ENCODE measurements around the gene PABPC4L. TPM values are rescaled to one million over a fixed set of nuclear protein-coding genes. Genes with fewer than 3 reads are reported as not detected.

Gene PABPC4L
- total RNA-seq, 1 donor from 2014 or later = 0.66 TPM

- H3K4me1 Mint-ChIP-seq (ENCODE audit: low read depth, unreplicated experiment) = no peaks in the 10 kb centered on the region
- no peaks in the 10 kb centered on the region for H4K20me1 ChIP-seq (ENCODE audit: insufficient read depth, low read length)
- H3K4me1 ChIP-seq (ENCODE audit: insufficient read depth, low read length) = peaks cover 7% of the 10 kb centered on the region
- H3K27me3 ChIP-seq (ENCODE audit: insufficient read depth, low read length) = no peaks in the 10 kb centered on the region
- no peaks in the 10 kb centered on the region for H3K27me3 Mint-ChIP-seq (ENCODE audit: low read depth, unreplicated experiment)
- peak overlapping the region; percentile 81 for H3K4me2 ChIP-seq (ENCODE audit: low read length)
- no peaks in the 10 kb centered on the region for H3K9me3 ChIP-seq (ENCODE audit: insufficient read depth, low read depth, low read length)
- DNase-seq (ENCODE audit: low read depth) (no peak), FAIRE-seq (no peak)
- TF ChIP-seq CTCF (IDR thresholded peaks at IDR 0.05; ENCODE audit: insufficient read depth, low read depth, low read length) (no peak), EZH2 (IDR thresholded peaks at IDR 0.05; ENCODE audit: insufficient read depth, low read length) (no peak)
- peak overlapping the region; percentile 67 for H3K4me3 Mint-ChIP-seq (ENCODE audit: unreplicated experiment)
- no peak overlapping the region for H3K27ac Mint-ChIP-seq (ENCODE audit: unreplicated experiment)
- no peaks in the 10 kb centered on the region for H3K9me3 Mint-ChIP-seq (ENCODE audit: unreplicated experiment)
- H2AFZ ChIP-seq (ENCODE audit: low read depth, low read length) = peak overlapping the region; percentile 86
- peak overlapping the region; percentile 84 for H3K9ac ChIP-seq (ENCODE audit: low read length)
- peak overlapping the region; percentile 51 for H3K27ac ChIP-seq (ENCODE audit: low read depth, low read length)
- H3K36me3 ChIP-seq (ENCODE audit: insufficient read depth, low read length) = no peaks in the 10 kb centered on the region
- no peaks in the 10 kb centered on the region for H3K36me3 Mint-ChIP-seq (ENCODE audit: low read depth, unreplicated experiment)
- no peaks in the 10 kb centered on the region for H3K79me2 ChIP-seq (ENCODE audit: insufficient read depth, low read length)
- H3K4me3 ChIP-seq (ENCODE audit: insufficient read depth, low read depth, low read length) = peak overlapping the region; percentile 66
These were observed 776 bp downstream of the PABPC4L start for GRCh38 chr4:134200811-134201215.

DNA sequence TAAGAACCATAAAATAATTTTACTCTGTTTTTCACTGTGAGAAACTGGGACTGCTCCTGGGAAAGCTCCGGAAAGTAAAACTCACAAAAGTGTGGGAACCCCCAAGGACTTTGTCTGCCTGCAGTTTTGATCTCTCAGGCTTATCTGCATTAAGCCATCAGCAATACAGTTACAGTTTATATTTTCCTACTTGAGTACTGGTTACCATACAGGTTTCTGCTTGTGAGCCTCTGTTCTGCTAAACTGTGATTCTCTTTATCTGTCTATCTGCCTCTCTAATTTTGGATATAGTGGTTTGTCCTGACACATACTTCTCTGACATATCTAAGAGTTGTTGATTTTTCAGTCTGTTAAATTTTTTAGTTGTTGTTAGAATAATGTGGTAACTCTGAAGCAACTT is 11.6 kb downstream of the PABPC4L start:
- Mint-ChIP-seq H3K36me3 (ENCODE audit: low read depth, unreplicated experiment) (no peaks in the 10 kb centered on the region), H3K4me1 (ENCODE audit: low read depth, unreplicated experiment) (no peaks in the 10 kb centered on the region), H3K27me3 (ENCODE audit: low read depth, unreplicated experiment) (no peaks in the 10 kb centered on the region), H3K9me3 (ENCODE audit: unreplicated experiment) (peaks cover 6% of the 10 kb centered on the region), H3K4me3 (ENCODE audit: unreplicated experiment) (no peak overlapping the region), H3K27ac (ENCODE audit: unreplicated experiment) (no peak overlapping the region)
- Histone ChIP-seq H3K4me3 (ENCODE audit: insufficient read depth, low read depth, low read length) (no peak overlapping the region), H3K4me1 (ENCODE audit: insufficient read depth, low read length) (no peaks in the 10 kb centered on the region), H3K27ac (ENCODE audit: low read depth, low read length) (no peak overlapping the region), H3K9ac (ENCODE audit: low read length) (no peak overlapping the region), H3K4me2 (ENCODE audit: low read length) (no peak overlapping the region), H2AFZ (ENCODE audit: low read depth, low read length) (no peak overlapping the region), H3K36me3 (ENCODE audit: insufficient read depth, low read length) (no peaks in the 10 kb centered on the region), H3K79me2 (ENCODE audit: insufficient read depth, low read length) (no peaks in the 10 kb centered on the region), H4K20me1 (ENCODE audit: insufficient read depth, low read length) (no peaks in the 10 kb centered on the region), H3K9me3 (ENCODE audit: insufficient read depth, low read depth, low read length) (no peaks in the 10 kb centered on the region), H3K27me3 (ENCODE audit: insufficient read depth, low read length) (no peaks in the 10 kb centered on the region)
- no peak for FAIRE-seq
- no peak for TF ChIP-seq EZH2 (IDR thresholded peaks at IDR 0.05; ENCODE audit: insufficient read depth, low read length)
- TF ChIP-seq CTCF (IDR thresholded peaks at IDR 0.05; ENCODE audit: insufficient read depth, low read depth, low read length) = no peak
- no peak for DNase-seq (ENCODE audit: low read depth)

DNA sequence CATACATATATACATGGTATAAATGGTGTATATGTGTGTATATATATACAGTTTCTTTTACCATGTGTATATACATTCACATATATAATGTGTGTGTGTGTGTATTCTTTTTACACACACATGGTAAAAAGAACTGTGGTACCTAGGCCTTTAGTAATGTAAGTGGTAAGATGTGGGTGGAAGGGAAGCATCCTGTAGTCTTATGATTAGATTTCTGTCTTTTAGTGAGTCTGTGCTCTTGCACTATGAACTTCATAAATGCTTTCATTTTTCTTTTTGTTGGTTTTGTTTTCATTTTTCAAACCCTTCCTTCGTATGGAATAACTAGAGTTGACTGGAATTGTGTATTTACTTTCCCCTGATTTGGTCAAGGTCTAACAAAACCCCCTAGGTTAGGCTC is 12.1 kb downstream of the PABPC4L start:
- H3K27me3 Mint-ChIP-seq (ENCODE audit: low read depth, unreplicated experiment) = no peaks in the 10 kb centered on the region

More for the DNA sequence above, 12.1 kb downstream of the PABPC4L start:
- no peak overlapping the region for H2AFZ ChIP-seq (ENCODE audit: low read depth, low read length)
- H3K9me3 ChIP-seq (ENCODE audit: insufficient read depth, low read depth, low read length) = no peaks in the 10 kb centered on the region
- Mint-ChIP-seq H3K27ac (ENCODE audit: unreplicated experiment) (no peak overlapping the region), H3K9me3 (ENCODE audit: unreplicated experiment) (peaks cover 6% of the 10 kb centered on the region), H3K4me3 (ENCODE audit: unreplicated experiment) (no peak overlapping the region), H3K4me1 (ENCODE audit: low read depth, unreplicated experiment) (no peaks in the 10 kb centered on the region), H3K36me3 (ENCODE audit: low read depth, unreplicated experiment) (no peaks in the 10 kb centered on the region)
- H3K4me3 ChIP-seq (ENCODE audit: insufficient read depth, low read depth, low read length) = no peak overlapping the region
- H3K4me2 ChIP-seq (ENCODE audit: low read length) = no peak overlapping the region
- H3K36me3 ChIP-seq (ENCODE audit: insufficient read depth, low read length) = no peaks in the 10 kb centered on the region
- no peaks in the 10 kb centered on the region for H3K79me2 ChIP-seq (ENCODE audit: insufficient read depth, low read length)
- TF ChIP-seq EZH2 (IDR thresholded peaks at IDR 0.05; ENCODE audit: insufficient read depth, low read length) (no peak), CTCF (IDR thresholded peaks at IDR 0.05; ENCODE audit: insufficient read depth, low read depth, low read length) (no peak)
- H4K20me1 ChIP-seq (ENCODE audit: insufficient read depth, low read length) = no peaks in the 10 kb centered on the region
- H3K27ac ChIP-seq (ENCODE audit: low read depth, low read length) = no peak overlapping the region
- H3K27me3 ChIP-seq (ENCODE audit: insufficient read depth, low read length) = no peaks in the 10 kb centered on the region
- no peak for DNase-seq (ENCODE audit: low read depth)
- no peaks in the 10 kb centered on the region for H3K4me1 ChIP-seq (ENCODE audit: insufficient read depth, low read length)
- H3K9ac ChIP-seq (ENCODE audit: low read length) = no peak overlapping the region
- FAIRE-seq = no peak
